Hematopoietic multipotent progenitor cell treated with erythropoietin and hydrocortisone succinate and interleukin-3 and kit ligand, for 4 days (in vitro differentiated cells): ENCODE results near the gene AGBL3.
"Not testable (repeated sequence)": the region's sequence is repeated elsewhere in the genome, so short reads cannot be mapped to it uniquely, and the experiment has no call there.

Experiments used
- DNase-seq: peaks from one replicate; pipeline ENCODE4 v3.0.0-alpha.2; 2015

AGBL3 gene

GRCh38 chr7:135078051-135078450, 91.7 kb downstream of the AGBL3 start:
- no peak for DNase-seq

- no peak for DNase-seq
Measured at GRCh38 chr7:135079068-135079467, 92.8 kb downstream of the AGBL3 start.

- DNase-seq, result no peak
Measured at GRCh38 chr7:135083005-135083404, 96.7 kb downstream of the AGBL3 start.

- DNase-seq, result no peak
Measured at GRCh38 chr7:135088566-135088965, 102.3 kb downstream of the AGBL3 start.

GRCh38 chr7:135091717-135092116, 105.4 kb downstream of the AGBL3 start:
- no peak for DNase-seq

GRCh38 chr7:135094472-135095237, 108.3 kb downstream of the AGBL3 start:
- no peak for DNase-seq

- no peak for DNase-seq
Measured at GRCh38 chr7:135095450-135095849, 109.1 kb downstream of the AGBL3 start.

GRCh38 chr7:135098391-135098790, 112.1 kb downstream of the AGBL3 start:
- no peak for DNase-seq

- no peak for DNase-seq
Measured at GRCh38 chr7:135100856-135101255, 114.5 kb downstream of the AGBL3 start.

GRCh38 chr7:135102372-135102771, 116.1 kb downstream of the AGBL3 start:
- DNase-seq, result no peak

- DNase-seq, result no peak
Measured at GRCh38 chr7:135109562-135109961, 123.3 kb downstream of the AGBL3 start.

GRCh38 chr7:135109976-135110375, 123.7 kb downstream of the AGBL3 start:
- no peak for DNase-seq

- peak; percentile 15 for DNase-seq
Measured at GRCh38 chr7:135111379-135111778, 125.1 kb downstream of the AGBL3 start.

GRCh38 chr7:135114622-135115021, 128.3 kb downstream of the AGBL3 start:
- DNase-seq, result no peak

GRCh38 chr7:135117096-135117495, 130.8 kb downstream of the AGBL3 start:
- no peak for DNase-seq

- no peak for DNase-seq
Measured at GRCh38 chr7:135121868-135122267, 135.6 kb downstream of the AGBL3 start.

- DNase-seq, result not testable (repeated sequence)
Measured at GRCh38 chr7:135124631-135125030, 138.3 kb downstream of the AGBL3 start.

- no peak for DNase-seq
Measured at GRCh38 chr7:135128931-135129330, 142.6 kb downstream of the AGBL3 start.

GRCh38 chr7:135129579-135129978, 143.3 kb downstream of the AGBL3 start:
- DNase-seq, result no peak

GRCh38 chr7:135143885-135144668, 157.8 kb downstream of the AGBL3 start:
- DNase-seq, result no peak

GRCh38 chr7:135147341-135147898, 161.1 kb downstream of the AGBL3 start:
- peak; percentile 77 for DNase-seq

- DNase-seq, result peak; percentile 76
Measured at GRCh38 chr7:135147899-135148721, 161.8 kb downstream of the AGBL3 start, which contains the start of gene TMEM140. TMEM140 (plus strand) TSS chr7:135148072; CDS start chr7:135164442, 16,370 bp downstream.
